HCT116 (cell line): Measurements from ENCODE around the gene UBE2S. TPM values are rescaled to one million over a fixed set of nuclear protein-coding genes. Genes with fewer than 3 reads are reported as not detected.

ENCODE experiments used
- ATAC-seq: fragments of 200-7000 bp; cut with Tn5 transposase; 2 replicates; pipeline ENCODE4 v1.9.1; 2020; ENCODE audit warnings: mild to moderate bottlenecking, moderate library complexity
- BruUV-seq: library from RNA; stranded (reverse); fragments of 400-500 nt; replicated peaks from 2 replicates; lab custom pipeline; 2021; lab: Mats Ljungman, UMichigan
- CTCF ChIA-PET: fragments of 300-600 bp; sonication (Branson Sonifier 250); formaldehyde crosslinking; loops from one replicate; lab custom pipeline; 2021; ENCODE audit warnings: antibody characterized with exemption; lab: Charles Lee
- POLR2A ChIA-PET: fragments of 300-600, 350-600 bp; sonication (Branson Sonifier 250); formaldehyde crosslinking; loops from one replicate; lab custom pipeline; 2021; ENCODE audit warnings: antibody characterized with exemption; lab: Charles Lee
- RAD21 ChIA-PET, 2 experiments: fragments of 300-600 bp; sonication (Branson Sonifier 250); formaldehyde crosslinking; loops; one replicate each; lab custom pipeline; 2023; ENCODE audit warnings: low total read pairs in 2 of 2; ENCODE audit not compliant: uncharacterized antibody in 2 of 2, unreplicated experiment in 2 of 2, low non-redundant PET in 1 of 2; lab: Charles Lee
- DNase-seq: peaks from one replicate; pipeline ENCODE4 v3.0.0-alpha.2; 2010; ENCODE audit warnings: low read depth, low spot score
- H2AFZ ChIP-seq: fragments of 200-600 bp; shearing (Covaris generic), sonication (generic); 2 replicates; pipeline ENCODE4 v1.6.1; 2017; ENCODE audit warnings: low read depth, mixed run types, mixed read lengths, antibody characterized with exemption, low read length; ENCODE audit not compliant: poor library complexity, severe bottlenecking
- H3K27ac ChIP-seq: 2 replicates; pipeline ENCODE4 v1.5.1; 2012; ENCODE audit warnings: low read depth, low read length
- H3K27me3 ChIP-seq: fragments of 200-600 bp; sonication (generic); 2 replicates; pipeline ENCODE4 v1.6.1; 2016; ENCODE audit warnings: mixed run types, low read length, mixed read lengths; ENCODE audit not compliant: insufficient read depth
- H3K36me3 ChIP-seq, 2 experiments: fragments of 200-500 bp in 1 of 2; fragments of 200-600 bp in 1 of 2; sonication (Bioruptor generic) in 1 of 2; sonication (generic) in 1 of 2; 2 replicates each; pipeline versions ENCODE4 v1.5.1 to v1.6.1; 2014 to 2016; ENCODE audit warnings: low read length in 2 of 2, inconsistent platforms in 1 of 2, mixed read lengths in 1 of 2, mixed run types in 1 of 2; ENCODE audit not compliant: insufficient read depth in 2 of 2, control insufficient read depth in 1 of 2
- H3K4me1 ChIP-seq, 2 experiments: fragments of 200-600 bp in 1 of 2; sonication (generic) in 1 of 2; 2 replicates each; pipeline versions ENCODE4 v1.5.1 to v1.6.1; 2012 to 2017; ENCODE audit warnings: low read length in 2 of 2, inconsistent platforms in 1 of 2, mild to moderate bottlenecking in 1 of 2, mixed read lengths in 1 of 2, mixed run types in 1 of 2, moderate library complexity in 1 of 2; ENCODE audit not compliant: insufficient read depth in 2 of 2, control insufficient read depth in 1 of 2
- H3K4me2 ChIP-seq: fragments of 200-600 bp; sonication (generic); 2 replicates; pipeline ENCODE4 v1.6.1; 2017; ENCODE audit warnings: mixed run types, low read length, mixed read lengths
- H3K4me3 ChIP-seq, 2 experiments: fragments of 200-600 bp in 1 of 2; sonication (generic) in 1 of 2; replicated peaks in 1 of 2; 2 replicates each; pipeline ENCODE4 v1.5.1; 2011 to 2016; ENCODE audit warnings: low read length in 2 of 2, control low read depth in 1 of 2, low read depth in 1 of 2, mild to moderate bottlenecking in 1 of 2, mixed read lengths in 1 of 2, mixed run types in 1 of 2
- H3K79me2 ChIP-seq: fragments of 200-600 bp; sonication (generic); 2 replicates; pipeline ENCODE4 v1.6.1; 2017; ENCODE audit warnings: mild to moderate bottlenecking, mixed run types, low read length, moderate library complexity, mixed read lengths; ENCODE audit not compliant: insufficient read depth
- H3K9ac ChIP-seq: fragments of 200-600 bp; sonication (generic); 2 replicates; pipeline ENCODE4 v1.6.1; 2016; ENCODE audit warnings: low read length, mixed read lengths
- H3K9me2 ChIP-seq: fragments of 200-600 bp; sonication (generic), shearing (Covaris generic); 2 replicates; pipeline ENCODE4 v1.6.1; 2017; ENCODE audit warnings: mixed run types, mild to moderate bottlenecking, moderate library complexity; ENCODE audit not compliant: insufficient read depth
- H3K9me3 ChIP-seq, 2 experiments: fragments of 200-500 bp in 1 of 2; fragments of 200-600 bp in 1 of 2; sonication (Bioruptor generic) in 1 of 2; sonication (generic) in 1 of 2; 2 replicates each; pipeline ENCODE4 v1.6.1; 2014 to 2017; ENCODE audit warnings: low read length in 2 of 2, mixed read lengths in 2 of 2, inconsistent platforms in 1 of 2, low read depth in 1 of 2, mild to moderate bottlenecking in 1 of 2, mixed run types in 1 of 2, moderate library complexity in 1 of 2; ENCODE audit not compliant: control insufficient read depth in 1 of 2, insufficient read depth in 1 of 2
- H4K20me1 ChIP-seq: fragments of 200-600 bp; sonication (generic), shearing (Covaris generic); 2 replicates; pipeline ENCODE4 v1.6.1; 2017; ENCODE audit warnings: mixed run types, mild to moderate bottlenecking, moderate library complexity; ENCODE audit not compliant: insufficient read depth
- ATF3 ChIP-seq: IDR thresholded peaks from 2 replicates; pipeline ENCODE4 v1.6.1; 2012
- CBX3 ChIP-seq: IDR thresholded peaks from 2 replicates; pipeline ENCODE4 v1.6.1; 2012; ENCODE audit warnings: low read depth
- CEBPB ChIP-seq: IDR thresholded peaks from 2 replicates; pipeline ENCODE4 v1.6.1; 2012; ENCODE audit warnings: low read depth
- EGR1 ChIP-seq: IDR thresholded peaks from 2 replicates; pipeline ENCODE4 v1.6.1; 2012; ENCODE audit warnings: low read depth
- ELF1 ChIP-seq: IDR thresholded peaks from 2 replicates; pipeline ENCODE4 v1.6.1; 2012; ENCODE audit warnings: low read depth, borderline replicate concordance
- EZH2 ChIP-seq: fragments of 200-600 bp; sonication (generic); IDR thresholded peaks from 2 replicates; pipeline ENCODE4 v1.6.1; 2017; ENCODE audit warnings: antibody characterized with exemption, mixed run types
- EZH2phosphoT487 ChIP-seq: fragments of 200-600 bp; IDR thresholded peaks from 2 replicates; pipeline ENCODE4 v1.6.1; 2018; ENCODE audit warnings: antibody characterized with exemption, borderline replicate concordance
- JUND ChIP-seq: IDR thresholded peaks from 2 replicates; pipeline ENCODE4 v1.6.1; 2012
- MAX ChIP-seq: IDR thresholded peaks from 2 replicates; pipeline ENCODE4 v1.6.1; 2012
- POLR2A ChIP-seq: IDR thresholded peaks from 2 replicates; pipeline ENCODE4 v1.7.0; 2011; ENCODE audit warnings: borderline replicate concordance; ENCODE audit not compliant: insufficient read depth, insufficient read length; ENCODE audit errors: extremely low read depth
- POLR2AphosphoS5 ChIP-seq: IDR thresholded peaks from 2 replicates; pipeline ENCODE4 v1.6.1; 2011; ENCODE audit warnings: mild to moderate bottlenecking, low read depth, low read length, moderate library complexity
- RAD21 ChIP-seq: IDR thresholded peaks from 2 replicates; pipeline ENCODE4 v1.6.1; 2012; ENCODE audit warnings: low read depth, mild to moderate bottlenecking
- SIN3A ChIP-seq: IDR thresholded peaks from 2 replicates; pipeline ENCODE4 v1.6.1; 2012; ENCODE audit warnings: low read depth
- SP1 ChIP-seq: IDR thresholded peaks from 2 replicates; pipeline ENCODE4 v1.6.1; 2012; ENCODE audit warnings: low read depth
- SRF ChIP-seq: IDR thresholded peaks from 2 replicates; pipeline ENCODE4 v1.6.1; 2012; ENCODE audit warnings: low read depth
- TCF7L2 ChIP-seq: IDR thresholded peaks from 2 replicates; pipeline ENCODE4 v1.7.0; 2011; ENCODE audit warnings: borderline replicate concordance, inconsistent platforms; ENCODE audit not compliant: insufficient read depth, insufficient read length; ENCODE audit errors: extremely low read depth
- YY1 ChIP-seq: IDR thresholded peaks from 2 replicates; pipeline ENCODE4 v1.6.1; 2011; ENCODE audit warnings: low read length, low read depth, moderate library complexity, mild to moderate bottlenecking; ENCODE audit not compliant: insufficient replicate concordance; ENCODE audit errors: extremely low read depth
- ZBTB33 ChIP-seq: IDR thresholded peaks from 2 replicates; pipeline ENCODE4 v1.6.1; 2011; ENCODE audit warnings: mild to moderate bottlenecking, low read length, moderate library complexity; ENCODE audit not compliant: insufficient replicate concordance; ENCODE audit errors: extremely low read depth
- ZNF274 ChIP-seq: fragments of 200-500 bp; sonication (Bioruptor generic); IDR thresholded peaks from 2 replicates; pipeline ENCODE4 v1.6.1; 2014; ENCODE audit warnings: mild to moderate bottlenecking, low read depth, low read length, inconsistent platforms
- intact Hi-C: fragments of 100-400 bp; cut with micrococcal nuclease; formaldehyde crosslinking; loops from 2 replicates; pipeline ENCODE4 v1.10.0; 2022
- total RNA-seq: library from RNA; stranded (reverse); gene quantifications from one replicate; pipeline ENCODE4 v1.2.1, GENCODE V29; 2021; ENCODE audit not compliant: unreplicated experiment

The UBE2S gene
- total RNA-seq, 1 experiment from 2014 or later: 515 TPM

- intact Hi-C loops: no loop called here
- no TSS peak for BruUV-seq
- POLR2A ChIA-PET: no interaction called here
- H3K4me2 ChIP-seq: no peak overlapping the region
- TF ChIP-seq POLR2AphosphoS5 (peak; percentile 26; the same call in 1 of the 2 replicates), CBX3 (no peak)
- TF ChIP-seq, all 23 proteins: peak for 1
- Histone ChIP-seq H3K9me3 (no peaks in the 10 kb centered on the region), H3K27me3 (no peaks in the 10 kb centered on the region), H3K4me1 (peaks cover 20 to 51% of the 10 kb centered on the region in 2 experiments; a peak in 3 of 4 replicates), H3K36me3 (no peaks in the 10 kb centered on the region), H4K20me1 (no peaks in the 10 kb centered on the region), H2AFZ (no peak overlapping the region), H3K4me3 (no peak overlapping the region), H3K27ac (no peak overlapping the region), H3K9ac (no peak overlapping the region), H3K79me2 (peaks cover 9% of the 10 kb centered on the region), H3K9me2 (no peaks in the 10 kb centered on the region)
- ChIA-PET CTCF (no interaction called here), RAD21 (no interaction called here)
- ATAC-seq (no peak), DNase-seq (no peak)
Observed at GRCh38 chr19:55377356-55378131, 30.0 kb downstream of the UBE2S start.

DNA sequence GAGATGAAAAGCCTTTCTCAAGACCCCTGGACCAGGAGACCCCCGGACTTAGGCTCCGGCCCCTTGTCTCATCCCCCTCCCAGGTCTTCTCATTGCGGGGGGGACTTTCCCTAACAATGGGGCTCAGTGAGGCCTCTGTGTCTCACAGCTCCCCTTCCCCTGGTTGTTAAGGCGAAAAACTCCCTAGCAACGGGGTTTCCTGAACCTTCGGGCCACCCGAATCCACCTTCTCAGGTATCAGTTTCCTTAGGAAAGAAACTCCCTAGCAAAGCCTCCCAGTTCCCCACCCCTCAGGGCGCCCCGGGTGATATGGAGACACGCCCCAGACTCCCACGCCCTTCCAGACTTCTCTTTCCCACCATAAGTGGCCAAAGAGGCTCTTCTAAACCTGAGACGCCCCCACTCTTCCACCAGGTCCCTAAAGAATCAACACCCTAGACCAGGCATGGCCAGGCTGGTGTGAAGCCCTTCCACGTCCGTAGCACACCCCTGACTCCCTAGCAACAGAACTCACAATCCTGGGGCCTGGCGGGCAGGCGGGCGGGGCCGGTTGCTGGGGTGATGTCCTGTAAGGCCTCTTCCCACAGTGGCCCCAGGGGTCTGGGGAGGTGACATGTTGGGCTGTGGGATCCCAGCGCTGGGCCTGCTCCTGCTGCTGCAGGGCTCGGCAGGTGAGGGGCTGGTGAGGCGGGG lies 31.2 kb downstream of the UBE2S start, which contains the start of gene TMEM190:
Gene TMEM190 (plus strand): TSS at position 586 of the 693 bp plus-strand sequence. CDS start 28 bp downstream, at position 614.
- Histone ChIP-seq H3K4me1 (peaks cover 22 to 48% of the 10 kb centered on the region in 2 experiments; a peak in 3 of 4 replicates), H2AFZ (no peak within 1 kb of the TSS), H3K4me3 (no peak within 1 kb of the TSS), H4K20me1 (no peaks in the 10 kb centered on the region), H3K27ac (no peak within 1 kb of the TSS), H3K9me2 (no peaks in the 10 kb centered on the region), H3K79me2 (no peaks in the 10 kb centered on the region), H3K36me3 (no peaks in the 10 kb centered on the region), H3K27me3 (no peaks in the 10 kb centered on the region), H3K4me2 (peak within 1 kb of the TSS; percentile 22), H3K9me3 (no peaks in the 10 kb centered on the region), H3K9ac (no peak within 1 kb of the TSS)
- POLR2A ChIA-PET: no interaction called here
- CTCF ChIA-PET: no interaction called here
- no peak for DNase-seq
- peak; percentile 36 for ATAC-seq
- intact Hi-C loops: no loop called here
- RAD21 ChIA-PET: no interaction called here
- no peak for TF ChIP-seq CBX3
- TF ChIP-seq RAD21: no peak
- no peak for TF ChIP-seq TCF7L2
- TF ChIP-seq EZH2phosphoT487: no peak
- no peak for TF ChIP-seq ZNF274
- TF ChIP-seq ELF1: no peak
- TF ChIP-seq YY1: no peak
- TF ChIP-seq MAX: no peak
- TF ChIP-seq SP1: no peak
- TF ChIP-seq ZBTB33: no peak
- no peak for TF ChIP-seq SRF
- TF ChIP-seq CEBPB: no peak
- TF ChIP-seq ATF3: no peak
- no peak for TF ChIP-seq EGR1
- TF ChIP-seq SIN3A: no peak
- no peak for TF ChIP-seq POLR2A
- TF ChIP-seq EZH2: no peak
- TF ChIP-seq JUND: no peak
- TF ChIP-seq, all 23 proteins: peak for 0
- BruUV-seq: no TSS peak
